CD4-positive, CD25-positive, alpha-beta regulatory T cell (primary cell): Measurements from ENCODE around the gene GFRA4. TPM values are rescaled to one million over a fixed set of nuclear protein-coding genes. Genes with fewer than 3 reads are reported as not detected.
A peak's percentile ranks its signal among the peaks of the same experiment; 100 is the strongest.
"Not testable (repeated sequence)": the region's sequence is repeated elsewhere in the genome, so short reads cannot be mapped to it uniquely, and the experiment has no call there.

Experiments
- ATAC-seq, 2 donors: fragments of 150-1000 bp; cut with Tn5 transposase; one replicate each; pipeline ENCODE4 v1.10.0; 2021; ENCODE audit warnings: low read depth in 2 of 2, moderate number of reproducible peaks in 2 of 2, moderate library complexity in 1 of 2
- DNase-seq, 3 donors: peaks; one replicate each; pipeline versions ENCODE4 v3.0.0 to v3.0.0-alpha.2; 2012 to 2022; ENCODE audit warnings: mixed read lengths in 1 of 3
- H3K27ac ChIP-seq: one replicate; pipeline ENCODE4 v1.7.0; 2013; ENCODE audit warnings: mild to moderate bottlenecking, low read length; ENCODE audit not compliant: insufficient read depth, poor library complexity, severe bottlenecking
- H3K27me3 ChIP-seq: one replicate; pipeline ENCODE4 v1.7.0; 2013; ENCODE audit warnings: low read length; ENCODE audit not compliant: control insufficient read depth, insufficient read depth
- H3K36me3 ChIP-seq: one replicate; pipeline ENCODE4 v1.7.0; 2013; ENCODE audit warnings: mild to moderate bottlenecking, low read length, moderate library complexity; ENCODE audit not compliant: control insufficient read depth, insufficient read depth
- H3K4me1 ChIP-seq: 2 replicates; pipeline ENCODE4 v1.7.0; 2013; ENCODE audit warnings: mild to moderate bottlenecking, low read length; ENCODE audit not compliant: insufficient read depth, control insufficient read depth, poor library complexity, severe bottlenecking
- H3K4me3 ChIP-seq: one replicate; pipeline ENCODE4 v1.7.0; 2013; ENCODE audit warnings: low read depth, mild to moderate bottlenecking, low read length, moderate library complexity
- H3K9me3 ChIP-seq, 2 experiments: 1 replicate in 1 of 2; 2 replicates in 1 of 2; pipeline ENCODE4 v1.7.0; 2013; ENCODE audit warnings: low read length in 2 of 2, mild to moderate bottlenecking in 1 of 2, moderate library complexity in 1 of 2; ENCODE audit not compliant: control insufficient read depth in 2 of 2
- H3K27ac Mint-ChIP-seq, 3 donors: one replicate each; pipeline ENCODE4 v1.8.0; 2020 to 2022; ENCODE audit warnings: mild to moderate bottlenecking in 3 of 3, mixed read lengths in 3 of 3, moderate library complexity in 2 of 3
- H3K27me3 Mint-ChIP-seq: one replicate; pipeline ENCODE4 v1.8.0; 2022; ENCODE audit warnings: mild to moderate bottlenecking, mixed read lengths
- H3K36me3 Mint-ChIP-seq: one replicate; pipeline ENCODE4 v1.8.0; 2020; ENCODE audit warnings: mixed read lengths
- H3K4me1 Mint-ChIP-seq, 4 donors: one replicate each; pipeline ENCODE4 v1.8.0; 2020 to 2022; ENCODE audit warnings: mixed read lengths in 4 of 4, mild to moderate bottlenecking in 1 of 4
- H3K4me3 Mint-ChIP-seq, 4 donors: one replicate each; pipeline ENCODE4 v1.8.0; 2020 to 2022; ENCODE audit warnings: mild to moderate bottlenecking in 4 of 4, mixed read lengths in 4 of 4, moderate library complexity in 3 of 4
- H3K9me3 Mint-ChIP-seq, 7 donors: one replicate each; pipeline ENCODE4 v1.8.0; 2020 to 2022; ENCODE audit warnings: mixed read lengths in 7 of 7, mild to moderate bottlenecking in 3 of 7, moderate library complexity in 2 of 7
- polyA plus RNA-seq, 4 donors: library from polyadenylated mRNA; unstranded; fragments of 300-500 nt; fragmentation: Illumina TruSeq; gene quantifications; one replicate each; pipeline ENCODE4 v1.2.3, GENCODE V29; 2021
- total RNA-seq: library from RNA; stranded (reverse); gene quantifications from one replicate; pipeline ENCODE4 v1.2.3, GENCODE V29; 2022

GFRA4 gene
- total and polyA plus RNA-seq, 5 donors from 2014 or later = not detected

GRCh38 chr20:3629893-3630292 lies 33.3 kb downstream of the GFRA4 start:
- no peak overlapping the region for H3K27ac Mint-ChIP-seq
- no peak overlapping the region for H3K4me3 Mint-ChIP-seq
- H3K36me3 Mint-ChIP-seq = peaks cover 46% of the 10 kb centered on the region
- H3K9me3 Mint-ChIP-seq = no peaks in the 10 kb centered on the region
- no peak for DNase-seq
- Histone ChIP-seq H3K36me3 (peaks cover 9% of the 10 kb centered on the region), H3K4me3 (no peak overlapping the region), H3K27me3 (no peaks in the 10 kb centered on the region), H3K9me3 (no peaks in the 10 kb centered on the region), H3K27ac (no peak overlapping the region), H3K4me1 (no peaks in the 10 kb centered on the region)
- ATAC-seq = no peak
- no peaks in the 10 kb centered on the region for H3K27me3 Mint-ChIP-seq
- H3K4me1 Mint-ChIP-seq = peaks cover 0 to 2% (median 0%) of the 10 kb centered on the region in 4 donors

DNA sequence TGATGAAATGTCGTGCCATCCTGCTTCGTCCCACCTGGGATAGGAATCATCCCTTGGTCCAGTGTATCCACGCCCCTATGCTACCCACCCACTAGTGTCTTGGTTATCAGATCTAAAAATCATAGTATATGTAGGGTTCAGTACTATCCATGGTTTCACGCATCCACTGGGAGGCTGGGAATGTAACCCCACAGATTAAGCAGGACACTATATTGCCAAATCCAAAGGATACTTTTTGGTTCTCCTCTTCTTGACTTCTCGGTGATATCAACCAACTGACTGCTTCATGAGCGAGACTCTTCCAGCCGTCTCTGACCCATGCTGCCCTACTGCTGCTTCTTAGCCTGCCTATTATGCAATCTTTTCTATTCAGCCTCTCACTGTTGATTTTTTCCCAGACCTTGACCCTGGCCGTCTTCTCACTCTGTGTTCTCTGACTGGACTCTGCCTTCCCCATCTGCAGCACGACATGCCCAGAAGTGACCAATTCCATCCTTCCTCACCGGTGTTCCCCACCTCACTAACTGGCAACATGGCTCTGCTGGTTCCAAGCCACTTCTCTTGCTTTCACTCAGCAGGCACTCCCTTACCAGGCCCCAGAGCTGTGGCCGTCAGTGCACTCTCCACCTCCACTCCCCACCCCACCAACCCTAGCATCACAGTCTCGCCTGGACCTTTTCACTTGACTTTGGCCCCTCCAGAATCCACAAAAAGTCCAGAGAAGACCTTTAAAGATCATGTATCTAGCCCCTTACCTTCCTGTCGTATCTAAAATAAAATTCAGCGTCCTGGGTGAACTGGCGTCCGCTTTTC lies 34.5 kb downstream of the GFRA4 start:
- Histone ChIP-seq H3K4me1 (no peaks in the 10 kb centered on the region), H3K36me3 (peaks cover 7% of the 10 kb centered on the region), H3K9me3 (no peaks in the 10 kb centered on the region), H3K27me3 (no peaks in the 10 kb centered on the region), H3K27ac (no peak overlapping the region), H3K4me3 (no peak overlapping the region)
- Mint-ChIP-seq H3K36me3 (peaks cover 50% of the 10 kb centered on the region), H3K4me1 (peaks cover 0 to 2% (median 0%) of the 10 kb centered on the region in 4 donors), H3K27ac (no peak overlapping the region), H3K4me3 (no peak overlapping the region), H3K27me3 (no peaks in the 10 kb centered on the region), H3K9me3 (no peaks in the 10 kb centered on the region)
- DNase-seq (no peak), ATAC-seq (no peak)

- H3K9me3 Mint-ChIP-seq = no peaks in the 10 kb centered on the region
- H3K27me3 Mint-ChIP-seq = no peaks in the 10 kb centered on the region
Measured at GRCh38 chr20:3627476-3627875, 35.7 kb downstream of the GFRA4 start.

DNA sequence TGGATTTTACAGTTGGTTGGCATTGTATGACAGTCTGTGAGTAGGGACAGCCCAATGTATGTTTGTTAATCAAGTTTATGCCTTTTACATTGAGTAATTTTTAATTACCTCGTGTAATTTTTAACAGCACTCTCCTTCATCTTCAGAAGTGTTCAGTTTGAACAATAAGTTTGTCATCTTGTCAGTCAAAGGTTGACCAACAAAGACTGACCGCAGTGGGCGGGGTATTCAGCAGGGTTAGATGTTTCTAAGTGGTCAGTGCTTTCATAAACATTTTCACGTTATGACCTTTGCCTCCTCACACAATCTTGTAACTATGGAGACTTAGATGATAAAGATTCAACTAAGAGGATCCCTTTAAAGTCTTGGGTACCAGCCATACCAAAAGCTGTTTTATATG lies 40.8 kb downstream of the GFRA4 start:
- no peak for ATAC-seq
- Mint-ChIP-seq H3K9me3 (no peaks in the 10 kb centered on the region), H3K27me3 (no peaks in the 10 kb centered on the region), H3K27ac (no peak overlapping the region), H3K4me3 (no peak overlapping the region), H3K4me1 (peaks cover 0 to 7% (median 0%) of the 10 kb centered on the region in 4 donors), H3K36me3 (peaks cover 33% of the 10 kb centered on the region)
- Histone ChIP-seq H3K4me3 (no peak overlapping the region), H3K9me3 (no peaks in the 10 kb centered on the region), H3K4me1 (no peaks in the 10 kb centered on the region), H3K36me3 (peaks cover 4% of the 10 kb centered on the region), H3K27me3 (no peaks in the 10 kb centered on the region), H3K27ac (no peak overlapping the region)
- no peak for DNase-seq

More at GRCh38 chr20:3627476-3627875, 35.7 kb downstream of the GFRA4 start:
- Histone ChIP-seq H3K9me3 (no peaks in the 10 kb centered on the region), H3K4me3 (no peak overlapping the region), H3K4me1 (no peaks in the 10 kb centered on the region), H3K27me3 (no peaks in the 10 kb centered on the region), H3K27ac (no peak overlapping the region), H3K36me3 (peaks cover 7% of the 10 kb centered on the region)
- H3K4me3 Mint-ChIP-seq = no peak overlapping the region
- peak overlapping the region in 1 of 3 donors; percentile 9 for H3K27ac Mint-ChIP-seq
- no peak for ATAC-seq
- peaks cover 0 to 2% (median 0%) of the 10 kb centered on the region in 4 donors for H3K4me1 Mint-ChIP-seq
- H3K36me3 Mint-ChIP-seq = peaks cover 43% of the 10 kb centered on the region
- DNase-seq = no peak

DNA sequence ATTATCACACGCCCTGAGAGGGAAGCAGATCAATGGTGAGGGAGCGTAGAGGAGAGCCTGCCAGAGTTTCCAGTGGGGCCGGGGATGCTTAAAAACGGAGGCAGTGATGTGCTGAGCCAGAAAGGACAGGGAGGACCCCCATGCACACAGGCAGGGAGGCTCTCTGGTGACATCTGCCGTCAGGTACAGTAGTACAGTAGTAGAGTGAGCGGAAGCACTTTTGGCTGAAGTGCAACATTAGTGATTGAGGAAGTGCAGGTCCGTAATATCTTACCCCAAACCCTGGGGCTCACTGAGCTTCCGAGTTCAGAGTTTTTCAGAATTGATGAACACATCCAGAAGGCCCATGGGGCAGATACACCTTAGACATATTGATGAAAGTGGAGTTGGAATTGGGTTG lies 42.1 kb downstream of the GFRA4 start:
- H3K4me1 ChIP-seq = no peaks in the 10 kb centered on the region
- H3K27ac Mint-ChIP-seq = no peak overlapping the region
- H3K36me3 ChIP-seq = peaks cover 4% of the 10 kb centered on the region
- H3K4me1 Mint-ChIP-seq = peaks cover 0 to 7% (median 0%) of the 10 kb centered on the region in 4 donors
- no peak for ATAC-seq
- H3K27ac ChIP-seq = no peak overlapping the region
- H3K9me3 Mint-ChIP-seq = no peaks in the 10 kb centered on the region
- H3K4me3 Mint-ChIP-seq = no peak overlapping the region
- no peaks in the 10 kb centered on the region for H3K9me3 ChIP-seq
- no peaks in the 10 kb centered on the region for H3K27me3 ChIP-seq
- peaks cover 38% of the 10 kb centered on the region for H3K36me3 Mint-ChIP-seq
- no peak for DNase-seq
- H3K27me3 Mint-ChIP-seq = no peaks in the 10 kb centered on the region
- no peak overlapping the region for H3K4me3 ChIP-seq

- H3K4me1 ChIP-seq = no peaks in the 10 kb centered on the region
- H3K9me3 Mint-ChIP-seq = no peaks in the 10 kb centered on the region
- no peak overlapping the region for H3K4me3 ChIP-seq
- H3K27me3 ChIP-seq = no peaks in the 10 kb centered on the region
- DNase-seq (no peak), ATAC-seq (no peak)
- no peak overlapping the region for H3K27ac ChIP-seq
- H3K4me3 Mint-ChIP-seq = no peak overlapping the region
- H3K36me3 Mint-ChIP-seq = peaks cover 40% of the 10 kb centered on the region
- H3K9me3 ChIP-seq = no peaks in the 10 kb centered on the region
- H3K36me3 ChIP-seq = peaks cover 5% of the 10 kb centered on the region
- no peaks in the 10 kb centered on the region for H3K27me3 Mint-ChIP-seq
- H3K4me1 Mint-ChIP-seq = peaks cover 0 to 7% (median 0%) of the 10 kb centered on the region in 4 donors
- no peak overlapping the region for H3K27ac Mint-ChIP-seq
Measured at GRCh38 chr20:3616250-3616649, 46.9 kb downstream of the GFRA4 start.

DNA sequence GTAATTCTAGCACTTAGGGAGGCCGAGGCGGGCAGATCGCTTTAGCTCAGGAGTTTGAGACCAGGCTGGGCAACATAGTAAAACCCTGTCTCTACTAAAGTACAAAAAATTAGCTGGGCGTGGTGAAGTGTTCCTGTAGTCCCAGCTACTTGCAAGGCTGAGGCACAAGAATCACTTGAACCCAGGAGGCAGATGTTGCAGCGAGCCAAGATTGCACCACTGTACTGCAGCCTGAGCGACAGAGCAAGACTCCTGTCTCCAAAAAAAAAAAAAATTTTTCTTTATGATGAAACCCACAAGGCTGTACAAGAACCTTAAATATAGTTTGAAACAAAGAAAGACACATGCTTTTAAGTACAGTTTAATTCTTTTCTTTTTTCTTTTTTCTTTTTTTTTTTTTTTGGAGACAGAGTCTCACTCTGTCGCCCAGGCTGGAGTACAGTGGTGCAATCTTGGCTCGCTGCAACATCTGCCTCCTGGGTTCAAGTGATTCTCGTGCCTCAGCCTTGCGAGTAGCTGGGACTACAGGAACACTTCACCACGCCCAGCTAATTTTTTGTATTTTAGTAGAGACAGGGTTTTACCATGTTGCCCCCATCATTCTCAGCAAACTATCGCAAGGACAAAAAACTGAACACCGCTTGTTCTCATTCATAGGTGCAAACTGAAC lies 47.9 kb downstream of the GFRA4 start:
- H3K36me3 Mint-ChIP-seq = peaks cover 40% of the 10 kb centered on the region
- not testable (repeated sequence) for H3K36me3 ChIP-seq, H3K27ac ChIP-seq, H3K9me3 ChIP-seq, H3K4me3 Mint-ChIP-seq, DNase-seq, H3K4me1 Mint-ChIP-seq, H3K4me3 ChIP-seq, H3K27me3 Mint-ChIP-seq, H3K27ac Mint-ChIP-seq, ATAC-seq, H3K9me3 Mint-ChIP-seq, H3K27me3 ChIP-seq, H3K4me1 ChIP-seq
